Smooth muscle cell (in vitro differentiated cells): Measurements from ENCODE around the gene CSNK2A1. TPM values are rescaled to one million over a fixed set of nuclear protein-coding genes. Genes with fewer than 3 reads are reported as not detected.

Source experiments
- DNase-seq: peaks from one replicate; lab custom pipeline; 2025; ENCODE audit not compliant: unreplicated experiment; lab: John Stamatoyannopoulos, UW
- H2AFZ ChIP-seq: fragments of 200-600 bp; sonication (generic); 2 replicates; pipeline ENCODE4 v1.6.0; 2016; ENCODE audit warnings: antibody characterized with exemption, low read depth, mild to moderate bottlenecking
- H3F3A ChIP-seq: fragments of 200-600 bp; sonication (generic); 2 replicates; pipeline ENCODE4 v1.6.0; 2017; ENCODE audit warnings: antibody characterized with exemption, low read depth
- H3K27ac ChIP-seq: fragments of 200-600 bp; sonication (generic); 2 replicates; pipeline ENCODE4 v1.5.1; 2016; ENCODE audit warnings: low read depth, mild to moderate bottlenecking
- H3K27me3 ChIP-seq: fragments of 200-600 bp; sonication (generic); 2 replicates; pipeline ENCODE4 v1.6.1; 2016; ENCODE audit warnings: low read depth, mild to moderate bottlenecking
- H3K36me3 ChIP-seq: fragments of 200-600 bp; sonication (generic); 2 replicates; pipeline ENCODE4 v1.5.1; 2016; ENCODE audit warnings: low read depth
- H3K4me1 ChIP-seq: fragments of 200-600 bp; sonication (generic); 2 replicates; pipeline ENCODE4 v1.5.1; 2016; ENCODE audit warnings: low read depth
- H3K4me2 ChIP-seq: fragments of 200-600 bp; sonication (generic); 2 replicates; pipeline ENCODE4 v1.6.0; 2016; ENCODE audit warnings: mild to moderate bottlenecking
- H3K4me3 ChIP-seq: fragments of 200-600 bp; sonication (generic); 2 replicates; pipeline ENCODE4 v1.5.1; 2016; ENCODE audit warnings: mild to moderate bottlenecking
- H3K79me2 ChIP-seq: fragments of 200-600 bp; sonication (generic); 2 replicates; pipeline ENCODE4 v1.6.0; 2016; ENCODE audit warnings: low read depth, mild to moderate bottlenecking
- H3K9ac ChIP-seq: fragments of 200-600 bp; sonication (generic); 2 replicates; pipeline ENCODE4 v1.6.0; 2016; ENCODE audit warnings: low read depth
- H3K9me3 ChIP-seq: fragments of 200-600 bp; sonication (generic); replicated peaks from 2 replicates; pipeline ENCODE4 v1.5.1; 2016; ENCODE audit warnings: low read depth
- H4K20me1 ChIP-seq: fragments of 200-600 bp; sonication (generic); 2 replicates; pipeline ENCODE4 v1.6.0; 2016; ENCODE audit warnings: low read depth
- WGBS: methylation state at CpG from one replicate; pipeline ENCODE4 v1.1.7; 2016; ENCODE audit warnings: low lambda C conversion rate; 5-methylcytosine and 5-hydroxymethylcytosine counted together
- polyA plus RNA-seq: library from polyadenylated mRNA; unstranded; fragments of >200 nt; fragmentation: Nextera tagmentation; extraction: Ambion mirVana; gene quantifications from 2 replicates; pipeline ENCODE4 v1.2.1, GENCODE V29; 2016
- total RNA-seq: library from RNA; depleted of rRNA; stranded (reverse); fragments of >200 nt; gene quantifications from 2 replicates; pipeline ENCODE4 v1.2.3, GENCODE V29; 2014
- TF ChIP-seq, protein P1 (sequence below): fragments of 200-600 bp; sonication (generic); IDR thresholded peaks from 2 replicates; pipeline ENCODE4 v1.5.1; 2017; ENCODE audit warnings: borderline replicate concordance, mild to moderate bottlenecking, antibody characterized with exemption; ENCODE audit not compliant: insufficient read depth, poor library complexity, severe bottlenecking

Gene CSNK2A1
- total and polyA plus RNA-seq, 2 experiments from 2014 or later: 82.6 to 205 TPM

DNA sequence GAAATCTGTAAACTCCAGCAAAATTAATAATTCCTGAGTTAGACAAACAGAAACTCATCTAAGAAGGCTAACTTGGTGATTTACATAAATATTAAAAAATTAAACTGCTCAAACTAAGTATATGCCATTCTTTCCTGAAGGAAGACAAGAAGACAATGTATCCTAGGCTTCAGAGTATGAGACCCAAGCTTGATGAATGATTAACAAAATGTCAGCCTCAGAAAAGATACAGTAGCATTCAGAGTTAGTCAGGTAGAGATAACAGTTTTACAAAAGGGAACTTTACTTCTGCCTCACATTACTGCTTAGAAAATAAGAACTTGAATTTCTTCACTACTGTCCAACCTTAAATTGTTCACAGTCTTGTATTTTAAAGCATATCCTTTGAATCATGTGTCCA is 12.0 kb downstream of the CSNK2A1 start:
- H3K4me3 ChIP-seq: no peak overlapping the region
- H3K36me3 ChIP-seq: peaks cover 12% of the 10 kb centered on the region
- peaks cover 100% of the 10 kb centered on the region for H4K20me1 ChIP-seq
- no peaks in the 10 kb centered on the region for H3K27me3 ChIP-seq
- H3K9ac ChIP-seq: no peak overlapping the region
- H3K9me3 ChIP-seq: no peaks in the 10 kb centered on the region
- peaks cover 7% of the 10 kb centered on the region for H3K4me1 ChIP-seq
- peak overlapping the region; percentile 2 for H3K27ac ChIP-seq
- H3K4me2 ChIP-seq: no peak overlapping the region
- no peak for DNase-seq
- TF ChIP-seq, protein P1, sequence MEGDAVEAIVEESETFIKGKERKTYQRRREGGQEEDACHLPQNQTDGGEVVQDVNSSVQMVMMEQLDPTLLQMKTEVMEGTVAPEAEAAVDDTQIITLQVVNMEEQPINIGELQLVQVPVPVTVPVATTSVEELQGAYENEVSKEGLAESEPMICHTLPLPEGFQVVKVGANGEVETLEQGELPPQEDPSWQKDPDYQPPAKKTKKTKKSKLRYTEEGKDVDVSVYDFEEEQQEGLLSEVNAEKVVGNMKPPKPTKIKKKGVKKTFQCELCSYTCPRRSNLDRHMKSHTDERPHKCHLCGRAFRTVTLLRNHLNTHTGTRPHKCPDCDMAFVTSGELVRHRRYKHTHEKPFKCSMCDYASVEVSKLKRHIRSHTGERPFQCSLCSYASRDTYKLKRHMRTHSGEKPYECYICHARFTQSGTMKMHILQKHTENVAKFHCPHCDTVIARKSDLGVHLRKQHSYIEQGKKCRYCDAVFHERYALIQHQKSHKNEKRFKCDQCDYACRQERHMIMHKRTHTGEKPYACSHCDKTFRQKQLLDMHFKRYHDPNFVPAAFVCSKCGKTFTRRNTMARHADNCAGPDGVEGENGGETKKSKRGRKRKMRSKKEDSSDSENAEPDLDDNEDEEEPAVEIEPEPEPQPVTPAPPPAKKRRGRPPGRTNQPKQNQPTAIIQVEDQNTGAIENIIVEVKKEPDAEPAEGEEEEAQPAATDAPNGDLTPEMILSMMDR: no peak
- peaks cover 100% of the 10 kb centered on the region for H3K79me2 ChIP-seq
- no peak overlapping the region for H2AFZ ChIP-seq
- peaks cover 5% of the 10 kb centered on the region for H3F3A ChIP-seq

DNA sequence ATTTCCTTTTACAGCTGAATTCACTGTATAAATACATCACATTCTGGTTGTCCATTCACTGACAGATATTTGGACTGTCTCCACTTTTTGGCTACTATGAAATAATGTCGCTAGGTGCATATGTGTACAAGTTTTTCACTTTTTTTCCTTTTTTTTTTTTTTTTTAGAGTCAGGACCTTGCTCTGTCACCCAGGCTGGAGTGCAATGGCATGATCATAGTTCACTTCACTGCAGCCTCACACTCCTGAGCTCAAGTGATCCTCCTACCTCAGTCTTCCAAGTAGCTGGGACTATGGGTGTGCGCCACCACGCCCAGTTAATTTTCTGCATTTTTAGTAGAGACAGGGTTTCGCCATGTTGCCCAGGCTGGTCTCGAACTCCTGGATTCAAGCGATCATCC is 13.3 kb downstream of the CSNK2A1 start:
- Histone ChIP-seq H3K27ac (peak overlapping the region; percentile 74), H3F3A (peaks cover 5% of the 10 kb centered on the region), H3K9me3 (no peaks in the 10 kb centered on the region), H2AFZ (no peak overlapping the region), H3K79me2 (peaks cover 99% of the 10 kb centered on the region), H3K36me3 (peaks cover 15% of the 10 kb centered on the region), H3K4me2 (no peak overlapping the region), H3K27me3 (no peaks in the 10 kb centered on the region), H3K4me3 (no peak overlapping the region), H3K9ac (no peak overlapping the region), H4K20me1 (peaks cover 97% of the 10 kb centered on the region), H3K4me1 (no peaks in the 10 kb centered on the region)
- WGBS: 94% methylated on average over 6 of the region's 6 CpGs
- TF ChIP-seq, protein P1: no peak
- no peak for DNase-seq

DNA sequence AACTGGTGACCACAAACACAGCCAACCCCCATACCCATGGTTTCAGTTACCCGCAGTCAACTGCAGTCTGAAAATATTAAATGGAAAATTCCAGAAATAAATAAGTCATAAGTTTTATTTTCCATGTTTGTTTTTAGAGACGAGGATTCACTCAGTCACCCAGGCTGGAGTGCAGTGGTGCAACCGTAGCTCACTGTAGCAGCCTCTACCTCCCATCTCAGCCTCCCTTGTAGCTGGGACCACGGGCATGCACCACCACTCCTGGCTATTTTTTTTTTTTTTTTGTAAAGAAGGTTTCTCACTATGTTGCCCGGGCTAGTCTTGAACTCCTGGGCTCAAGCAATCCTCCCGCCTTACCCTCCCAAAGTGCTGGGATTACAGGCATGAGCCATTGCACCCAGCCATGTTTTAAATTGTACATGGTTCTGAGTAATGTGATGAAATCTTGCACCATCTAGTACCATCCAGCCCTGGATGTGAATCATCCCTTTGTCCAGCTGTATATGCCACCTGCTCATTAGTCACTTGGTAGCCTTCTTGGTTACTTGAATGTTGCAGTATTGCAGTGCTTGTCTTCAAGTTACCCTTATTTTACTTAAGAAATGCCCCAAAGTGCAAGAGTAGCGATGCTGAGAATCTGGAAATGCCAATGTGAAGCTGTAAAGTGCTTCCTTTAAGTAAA is 14.5 kb downstream of the CSNK2A1 start:
- peaks cover 96% of the 10 kb centered on the region for H4K20me1 ChIP-seq
- H3K4me3 ChIP-seq: no peak overlapping the region
- 96% methylated on average over 7 of the region's 7 CpGs for WGBS
- H3K27me3 ChIP-seq: no peaks in the 10 kb centered on the region
- H3F3A ChIP-seq: peaks cover 5% of the 10 kb centered on the region
- H3K36me3 ChIP-seq: peaks cover 15% of the 10 kb centered on the region
- H3K27ac ChIP-seq: peak overlapping the region; percentile 74
- TF ChIP-seq, protein P1: no peak
- H3K79me2 ChIP-seq: peaks cover 98% of the 10 kb centered on the region
- no peak overlapping the region for H3K9ac ChIP-seq
- no peak overlapping the region for H3K4me2 ChIP-seq
- H2AFZ ChIP-seq: no peak overlapping the region
- DNase-seq: no peak
- no peaks in the 10 kb centered on the region for H3K9me3 ChIP-seq
- H3K4me1 ChIP-seq: no peaks in the 10 kb centered on the region

DNA sequence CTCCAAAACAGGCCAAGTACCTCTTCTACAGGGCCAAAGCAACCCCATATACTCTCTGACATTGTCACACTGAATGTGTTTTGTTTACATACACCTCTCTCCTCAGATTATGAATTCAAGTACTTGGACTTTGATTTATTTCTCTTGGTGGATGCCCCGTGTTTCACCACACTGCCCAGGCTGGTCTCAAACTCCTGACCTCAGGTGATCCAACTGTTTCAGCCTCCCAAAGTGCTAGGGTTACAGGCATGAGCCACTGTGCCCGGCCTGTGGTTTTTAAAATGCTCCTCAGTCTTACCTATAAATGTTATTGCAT is 16.1 kb downstream of the CSNK2A1 start:
- Histone ChIP-seq H3K4me1 (no peaks in the 10 kb centered on the region), H3F3A (peaks cover 5% of the 10 kb centered on the region), H2AFZ (no peak overlapping the region), H3K4me3 (no peak overlapping the region), H3K36me3 (peaks cover 15% of the 10 kb centered on the region), H3K4me2 (no peak overlapping the region), H3K27ac (no peak overlapping the region), H3K79me2 (peaks cover 98% of the 10 kb centered on the region), H3K27me3 (no peaks in the 10 kb centered on the region), H4K20me1 (peaks cover 96% of the 10 kb centered on the region), H3K9ac (no peak overlapping the region), H3K9me3 (no peaks in the 10 kb centered on the region)
- WGBS: 96% methylated on average over 2 of the region's 2 CpGs
- TF ChIP-seq, protein P1: no peak
- no peak for DNase-seq
